SK-N-SH (cell line): ENCODE results near the gene PIK3R2. TPM values are rescaled to one million over a fixed set of nuclear protein-coding genes. Genes with fewer than 3 reads are reported as not detected.

Experiments used
- CTCF ChIA-PET: fragments of 300-600, 350-600 bp; formaldehyde crosslinking; extraction: SDS; loops from one replicate; lab custom pipeline; 2021; lab: Yijun Ruan, JAX
- POLR2A ChIA-PET: fragments of 350-600 bp; sonication (Branson Sonifier 250); formaldehyde crosslinking; extraction: SDS; loops from one replicate; lab custom pipeline; 2020; ENCODE audit warnings: antibody characterized with exemption, inconsistent platforms; lab: Yijun Ruan, JAX
- DNase-seq: peaks from one replicate; pipeline ENCODE4 v3.0.0; 2012
- H2AFZ ChIP-seq: fragments of 200-600 bp; sonication (generic); 2 replicates; pipeline ENCODE4 v1.8.1; 2016; ENCODE audit warnings: antibody characterized with exemption, mild to moderate bottlenecking, low read depth
- H3F3A ChIP-seq: fragments of 200-600 bp; sonication (generic); replicated peaks from 2 replicates; pipeline ENCODE3; 2016; ENCODE audit warnings: antibody characterized with exemption, mild to moderate bottlenecking; ENCODE audit not compliant: insufficient read depth
- H3K27ac ChIP-seq, 2 experiments: fragments of 200-500 bp in 1 of 2; fragments of 200-600 bp in 1 of 2; sonication (Bioruptor generic) in 1 of 2; sonication (generic), shearing (Covaris generic) in 1 of 2; 2 replicates each; pipeline versions ENCODE4 v1.5.1 to v1.6.1; 2014 to 2016; ENCODE audit warnings: low read depth in 2 of 2, inconsistent platforms in 1 of 2, low read length in 1 of 2, mild to moderate bottlenecking in 1 of 2, mixed read lengths in 1 of 2
- H3K27me3 ChIP-seq: fragments of 200-600 bp; sonication (generic), shearing (Covaris generic); 2 replicates; pipeline ENCODE4 v1.6.1; 2016; ENCODE audit warnings: mixed run types; ENCODE audit not compliant: insufficient read depth
- H3K36me3 ChIP-seq, 2 experiments: fragments of 200-500 bp in 1 of 2; fragments of 200-600 bp in 1 of 2; sonication (Bioruptor generic) in 1 of 2; sonication (generic) in 1 of 2; replicated peaks in 1 of 2; 2 replicates each; pipeline versions ENCODE3 to v1.5.1; 2014 to 2016; ENCODE audit warnings: low read length in 1 of 2, mild to moderate bottlenecking in 1 of 2; ENCODE audit not compliant: insufficient read depth in 2 of 2, control insufficient read depth in 1 of 2
- H3K4me1 ChIP-seq, 2 experiments: fragments of 200-500 bp in 1 of 2; fragments of 200-600 bp in 1 of 2; sonication (Bioruptor generic) in 1 of 2; sonication (generic), shearing (Covaris generic) in 1 of 2; 2 replicates each; pipeline versions ENCODE4 v1.5.1 to v1.6.1; 2014 to 2016; ENCODE audit warnings: low read depth in 1 of 2, low read length in 1 of 2, mixed run types in 1 of 2; ENCODE audit not compliant: insufficient read depth in 2 of 2, control insufficient read depth in 1 of 2
- H3K4me2 ChIP-seq: fragments of 200-600 bp; sonication (generic), shearing (Covaris generic); 2 replicates; pipeline ENCODE4 v1.6.1; 2017; ENCODE audit warnings: mixed run types
- H3K4me3 ChIP-seq, 2 experiments: fragments of 200-500 bp in 1 of 2; fragments of 200-600 bp in 1 of 2; sonication (Bioruptor generic) in 1 of 2; sonication (generic), shearing (Covaris generic) in 1 of 2; 2 replicates each; pipeline versions ENCODE4 v1.5.1 to v1.8.1; 2014 to 2016; ENCODE audit warnings: low read depth in 2 of 2, inconsistent platforms in 1 of 2, low read length in 1 of 2, mild to moderate bottlenecking in 1 of 2, mixed read lengths in 1 of 2, moderate library complexity in 1 of 2
- H3K79me2 ChIP-seq: fragments of 200-600 bp; sonication (generic); 2 replicates; pipeline ENCODE4 v1.8.1; 2017; ENCODE audit warnings: mild to moderate bottlenecking; ENCODE audit not compliant: insufficient read depth
- H3K9ac ChIP-seq: fragments of 200-600 bp; sonication (generic); 2 replicates; pipeline ENCODE4 v1.6.1; 2017; ENCODE audit warnings: mixed run types
- H3K9me2 ChIP-seq: fragments of 200-600 bp; sonication (generic); 2 replicates; pipeline ENCODE4 v1.6.1; 2017; ENCODE audit warnings: mixed run types
- H3K9me3 ChIP-seq: fragments of 200-600 bp; sonication (generic); 2 replicates; pipeline ENCODE4 v1.6.1; 2017; ENCODE audit warnings: mixed run types, mild to moderate bottlenecking, moderate library complexity
- H4K20me1 ChIP-seq: fragments of 200-600 bp; sonication (generic); 2 replicates; pipeline ENCODE4 v1.6.1; 2017; ENCODE audit warnings: mild to moderate bottlenecking, mixed run types; ENCODE audit not compliant: insufficient read depth
- CTCF ChIP-seq: fragments of 200-600 bp; sonication (generic); IDR thresholded peaks from 2 replicates; pipeline ENCODE4 v1.6.1; 2017; ENCODE audit warnings: antibody characterized with exemption, mild to moderate bottlenecking, moderate library complexity
- FOXM1 ChIP-seq: IDR thresholded peaks from 2 replicates; pipeline ENCODE4 v1.4.0; 2012; ENCODE audit warnings: low read depth, mild to moderate bottlenecking
- MAX ChIP-seq: IDR thresholded peaks from 2 replicates; pipeline ENCODE4 v1.4.0; 2012; ENCODE audit warnings: low read depth
- MXI1 ChIP-seq: IDR thresholded peaks from 2 replicates; pipeline ENCODE4 v1.6.1; 2012; ENCODE audit warnings: mild to moderate bottlenecking, low read depth, low read length, improper control_type of control experiment
- NRF1 ChIP-seq: IDR thresholded peaks from 2 replicates; pipeline ENCODE4 v1.6.1; 2012; ENCODE audit warnings: low read depth, mild to moderate bottlenecking, low read length
- POLR2AphosphoS5 ChIP-seq: IDR thresholded peaks from 2 replicates; pipeline ENCODE4 v1.6.1; 2012; ENCODE audit warnings: low read depth, low read length
- RAD21 ChIP-seq: IDR thresholded peaks from 2 replicates; pipeline ENCODE4 v1.6.1; 2012; ENCODE audit warnings: mild to moderate bottlenecking, low read length
- REST ChIP-seq: IDR thresholded peaks from 2 replicates; pipeline ENCODE4 v1.6.1; 2012; ENCODE audit warnings: mild to moderate bottlenecking, low read depth, low read length, moderate library complexity
- RFX5 ChIP-seq: IDR thresholded peaks from 2 replicates; pipeline ENCODE4 v1.6.1; 2012; ENCODE audit warnings: mild to moderate bottlenecking, improper control_type of control experiment, low read length
- SIN3A ChIP-seq: IDR thresholded peaks from 2 replicates; pipeline ENCODE4 v1.6.1; 2012; ENCODE audit warnings: low read depth, mild to moderate bottlenecking, low read length, moderate library complexity, borderline replicate concordance
- SMC3 ChIP-seq: IDR thresholded peaks from 2 replicates; pipeline ENCODE4 v1.6.1; 2012; ENCODE audit warnings: low read depth, low read length, improper control_type of control experiment
- USF2 ChIP-seq: fragments of 150-350 bp; IDR thresholded peaks from 2 replicates; pipeline ENCODE4 v1.6.1; 2017; ENCODE audit warnings: antibody characterized with exemption, low read length, low read depth, borderline replicate concordance
- WGBS: methylation state at CpG from one replicate; pipeline ENCODE4 v1.1.6; 2017; ENCODE audit warnings: low lambda C conversion rate; 5-methylcytosine and 5-hydroxymethylcytosine counted together
- polyA plus RNA-seq, 3 experiments: library from polyadenylated mRNA; depleted of rRNA; stranded (reverse); fragments of >200 nt; gene quantifications; 2 replicates each; pipeline ENCODE4 v1.2.3, GENCODE V29; 2012

The PIK3R2 gene
- polyA plus RNA-seq, 1 of the 3 experiments (the other 2 are of a cell fraction), result 36.6 TPM

GRCh38 chr19:18202778-18203407 is 49.9 kb downstream of the PIK3R2 start:
- Histone ChIP-seq H3K27me3 (no peaks in the 10 kb centered on the region), H3F3A (no peaks in the 10 kb centered on the region), H3K4me2 (peak overlapping the region; percentile 94), H3K9me2 (no peaks in the 10 kb centered on the region), H4K20me1 (no peaks in the 10 kb centered on the region), H3K9me3 (no peaks in the 10 kb centered on the region), H3K79me2 (no peaks in the 10 kb centered on the region), H3K4me3 (peak overlapping the region; percentile 71 to 82), H3K9ac (no peak overlapping the region; the same call in 1 of the 2 replicates), H2AFZ (peak overlapping the region; percentile 71; the same call in 1 of the 2 replicates), H3K27ac (no peak overlapping the region), H3K36me3 (peaks cover 0 to 5% of the 10 kb centered on the region in 2 experiments), H3K4me1 (peaks cover 4 to 17% of the 10 kb centered on the region in 2 experiments; a peak in 2 of 4 replicates)
- DNase-seq, result peak; percentile 70
- POLR2A ChIA-PET, result interaction anchor here (2.1 kb wide), 1 partner anchor 10 kb away, joined by 5 read pairs; the partner anchor contains the start of gene MPV17L2
- TF ChIP-seq SMC3 (peak; percentile 39), MAX (peak; percentile 68; the same call in 1 of the 2 replicates), MXI1 (peak; percentile 83), RFX5 (no peak), FOXM1 (no peak), USF2 (peak; percentile 28; the same call in 1 of the 2 replicates), CTCF (peak; percentile 44), RAD21 (peak; percentile 52; the same call in 1 of the 2 replicates)
- CTCF ChIA-PET, result interaction anchor here (1.1 to 20.7 kb wide), 9 partner anchors 10 to 195 kb away, joined by 3 to 505 read pairs (median 6); partner anchors contain the start of genes ARRDC2, JUND, MPV17L2 and PDE4C
- 58% methylated on average over 2 of the region's 32 CpGs for WGBS

GRCh38 chr19:18203408-18203862 is 50.5 kb downstream of the PIK3R2 start:
- Histone ChIP-seq H3K9ac (peak overlapping the region; percentile 45), H3K27ac (peak overlapping the region in 1 of 2 experiments; percentile 63; a peak in 2 of 4 replicates), H3K36me3 (peaks cover 0 to 2% of the 10 kb centered on the region in 2 experiments), H3K4me3 (peak overlapping the region; percentile 71 to 82), H3K79me2 (no peaks in the 10 kb centered on the region), H3K4me1 (peaks cover 4 to 20% of the 10 kb centered on the region in 2 experiments; a peak in 2 of 4 replicates), H2AFZ (peak overlapping the region; percentile 71), H3K4me2 (peak overlapping the region; percentile 94), H3K9me3 (no peaks in the 10 kb centered on the region)
- DNase-seq, result peak; percentile 69
- CTCF ChIA-PET, result interaction anchor here (0.6 to 20.7 kb wide), 11 partner anchors 11 to 196 kb away, joined by 3 to 505 read pairs (median 6); partner anchors contain the start of genes ARRDC2, JUND, MPV17L2 and PDE4C
- POLR2A ChIA-PET, result interaction anchor here (1.3 to 2.1 kb wide), 3 partner anchors 9 to 76 kb away, joined by 3 to 5 read pairs (median 3); partner anchors contain the start of gene MPV17L2
- WGBS, result 0% methylated on average over 8 of the region's 38 CpGs
- TF ChIP-seq MXI1, result no peak
- TF ChIP-seq REST, result no peak
- TF ChIP-seq SIN3A, result 0 out of 2 replicates have a peak, but pooled peaks have one; percentile 5
- no peak for TF ChIP-seq POLR2AphosphoS5
- peak; percentile 64 for TF ChIP-seq NRF1
- no peak for TF ChIP-seq SMC3
- TF ChIP-seq, all 33 proteins: peak for 2
- no peaks in the 10 kb centered on the region for H3K27me3 ChIP-seq
- no peaks in the 10 kb centered on the region for H4K20me1 ChIP-seq
- no peaks in the 10 kb centered on the region for H3K9me2 ChIP-seq
- H3F3A ChIP-seq, result no peaks in the 10 kb centered on the region
